NB4 (cell line): ENCODE results near the gene TRAPPC3.

Experiments used
- DNase-seq: peaks from one replicate; pipeline ENCODE4 v3.0.0; 2010; ENCODE audit warnings: low read depth
- H3K4me3 ChIP-seq: one replicate; pipeline ENCODE4 v1.5.1; 2011; ENCODE audit warnings: mild to moderate bottlenecking, low read depth, low read length, moderate library complexity
- MYC ChIP-seq: IDR thresholded peaks from 2 replicates; pipeline ENCODE4 v1.6.1; 2011; ENCODE audit warnings: low read depth, low read length
- POLR2A ChIP-seq: IDR thresholded peaks from 2 replicates; pipeline ENCODE4 v1.6.1; 2011; ENCODE audit warnings: mild to moderate bottlenecking; ENCODE audit not compliant: insufficient read length; ENCODE audit errors: extremely low read depth
- TF ChIP-seq, protein P1 (sequence below): IDR thresholded peaks from one replicate; pipeline ENCODE4 v1.5.1; 2012; ENCODE audit warnings: low read depth, low read length
- TF ChIP-seq, protein P2 (sequence below): IDR thresholded peaks from 2 replicates; pipeline ENCODE4 v1.6.1; 2011; ENCODE audit warnings: low read depth, low read length

Gene TRAPPC3

DNA sequence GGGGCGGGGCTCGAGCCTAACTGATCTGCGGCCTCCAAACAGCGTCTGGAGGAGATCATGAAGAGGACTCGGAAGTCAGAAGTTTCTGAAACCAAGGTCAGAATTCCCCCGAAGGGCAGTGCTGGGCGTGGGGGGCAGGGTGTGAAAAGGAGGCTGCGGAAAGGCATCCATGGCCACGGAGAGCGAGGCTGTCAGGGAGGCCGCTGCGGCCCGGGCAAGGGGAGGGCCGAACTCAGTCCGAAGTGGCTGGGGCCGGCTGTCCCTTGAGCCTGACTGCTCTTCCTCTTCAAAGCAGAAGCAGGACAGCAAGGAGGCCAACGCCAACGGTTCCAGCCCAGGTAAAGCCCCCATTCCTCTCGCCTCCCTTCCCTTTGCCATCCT is 29.9 kb upstream of the TRAPPC3 start:
- no peak for DNase-seq
- TF ChIP-seq MYC: no peak
- TF ChIP-seq, protein P1, sequence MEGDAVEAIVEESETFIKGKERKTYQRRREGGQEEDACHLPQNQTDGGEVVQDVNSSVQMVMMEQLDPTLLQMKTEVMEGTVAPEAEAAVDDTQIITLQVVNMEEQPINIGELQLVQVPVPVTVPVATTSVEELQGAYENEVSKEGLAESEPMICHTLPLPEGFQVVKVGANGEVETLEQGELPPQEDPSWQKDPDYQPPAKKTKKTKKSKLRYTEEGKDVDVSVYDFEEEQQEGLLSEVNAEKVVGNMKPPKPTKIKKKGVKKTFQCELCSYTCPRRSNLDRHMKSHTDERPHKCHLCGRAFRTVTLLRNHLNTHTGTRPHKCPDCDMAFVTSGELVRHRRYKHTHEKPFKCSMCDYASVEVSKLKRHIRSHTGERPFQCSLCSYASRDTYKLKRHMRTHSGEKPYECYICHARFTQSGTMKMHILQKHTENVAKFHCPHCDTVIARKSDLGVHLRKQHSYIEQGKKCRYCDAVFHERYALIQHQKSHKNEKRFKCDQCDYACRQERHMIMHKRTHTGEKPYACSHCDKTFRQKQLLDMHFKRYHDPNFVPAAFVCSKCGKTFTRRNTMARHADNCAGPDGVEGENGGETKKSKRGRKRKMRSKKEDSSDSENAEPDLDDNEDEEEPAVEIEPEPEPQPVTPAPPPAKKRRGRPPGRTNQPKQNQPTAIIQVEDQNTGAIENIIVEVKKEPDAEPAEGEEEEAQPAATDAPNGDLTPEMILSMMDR: no peak
- no peak for TF ChIP-seq POLR2A
- TF ChIP-seq, protein P2, sequence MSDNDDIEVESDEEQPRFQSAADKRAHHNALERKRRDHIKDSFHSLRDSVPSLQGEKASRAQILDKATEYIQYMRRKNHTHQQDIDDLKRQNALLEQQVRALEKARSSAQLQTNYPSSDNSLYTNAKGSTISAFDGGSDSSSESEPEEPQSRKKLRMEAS: no peak
- H3K4me3 ChIP-seq: no peak overlapping the region

DNA sequence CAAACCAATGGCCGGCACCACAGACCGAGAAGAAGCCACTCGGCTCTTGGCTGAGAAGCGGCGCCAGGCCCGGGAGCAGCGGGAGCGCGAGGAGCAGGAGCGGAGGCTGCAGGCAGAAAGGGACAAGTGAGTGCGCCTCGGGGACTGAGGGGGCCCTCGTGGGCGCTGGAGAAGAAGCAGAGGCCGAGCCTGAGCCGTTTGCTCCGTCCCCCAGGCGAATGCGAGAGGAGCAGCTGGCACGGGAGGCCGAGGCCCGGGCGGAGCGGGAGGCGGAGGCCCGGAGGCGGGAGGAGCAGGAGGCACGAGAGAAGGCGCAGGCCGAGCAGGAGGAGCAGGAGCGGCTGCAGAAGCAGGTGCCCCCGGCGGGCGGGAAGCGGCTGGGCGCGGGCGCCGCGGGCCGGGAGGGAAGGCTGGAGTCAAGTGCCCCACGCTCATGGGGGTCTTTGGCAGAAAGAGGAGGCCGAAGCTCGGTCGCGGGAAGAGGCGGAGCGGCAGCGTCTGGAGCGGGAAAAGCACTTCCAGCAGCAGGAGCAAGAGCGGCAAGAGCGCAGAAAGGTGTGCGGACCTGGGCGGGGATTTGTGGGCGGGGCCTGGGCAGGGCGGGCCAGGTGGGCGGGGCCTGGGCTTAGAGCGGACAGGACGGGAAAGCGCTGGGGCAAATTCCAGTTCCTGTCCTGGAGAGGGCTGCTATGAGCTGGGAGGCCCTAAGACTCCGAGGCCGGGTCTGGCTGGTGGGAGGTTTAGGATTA is 29.4 kb upstream of the TRAPPC3 start:
- DNase-seq: no peak
- TF ChIP-seq MYC (no peak), POLR2A (no peak)
- TF ChIP-seq, protein P2: no peak
- TF ChIP-seq, protein P1: no peak
- no peak overlapping the region for H3K4me3 ChIP-seq

DNA sequence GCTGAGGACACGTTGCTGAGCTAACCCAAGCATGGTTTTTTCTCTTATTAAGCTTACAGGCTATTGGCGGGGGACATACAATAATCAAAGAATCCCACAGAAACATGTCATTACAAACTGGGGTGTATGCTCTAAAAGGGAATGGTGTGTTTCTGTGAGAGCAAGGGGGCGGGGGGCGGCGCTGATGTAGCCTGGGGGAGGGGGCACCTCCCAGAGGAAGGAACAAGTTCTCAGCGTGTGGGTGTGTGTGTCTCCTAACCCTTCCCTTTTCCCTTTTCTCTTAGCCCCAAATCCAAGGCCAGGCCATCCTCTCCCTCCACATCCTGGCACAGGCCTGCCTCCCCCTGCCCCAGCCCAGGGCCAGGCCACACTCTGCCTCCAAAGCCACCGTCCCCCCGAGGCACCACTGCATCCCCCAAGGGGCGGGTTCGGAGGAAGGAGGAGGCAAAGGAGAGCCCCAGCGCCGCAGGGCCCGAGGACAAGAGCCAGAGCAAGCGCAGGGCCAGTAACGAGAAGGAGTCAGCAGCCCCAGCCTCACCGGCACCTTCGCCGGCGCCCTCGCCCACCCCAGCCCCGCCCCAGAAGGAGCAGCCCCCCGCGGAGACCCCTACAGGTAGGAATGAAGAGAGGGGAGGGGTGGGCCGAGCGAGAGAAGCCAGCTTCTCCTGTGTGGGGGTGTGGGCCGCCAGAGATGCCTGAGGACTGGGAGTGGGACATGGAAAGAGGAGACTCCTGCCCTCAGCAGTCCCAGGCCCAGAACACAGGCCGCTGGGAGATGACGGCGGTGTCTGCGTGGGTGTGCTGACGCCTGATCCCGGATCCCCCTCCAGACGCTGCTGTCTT is 28.5 kb upstream of the TRAPPC3 start:
- no peak for DNase-seq
- TF ChIP-seq, protein P1: no peak
- H3K4me3 ChIP-seq: no peak overlapping the region

DNA sequence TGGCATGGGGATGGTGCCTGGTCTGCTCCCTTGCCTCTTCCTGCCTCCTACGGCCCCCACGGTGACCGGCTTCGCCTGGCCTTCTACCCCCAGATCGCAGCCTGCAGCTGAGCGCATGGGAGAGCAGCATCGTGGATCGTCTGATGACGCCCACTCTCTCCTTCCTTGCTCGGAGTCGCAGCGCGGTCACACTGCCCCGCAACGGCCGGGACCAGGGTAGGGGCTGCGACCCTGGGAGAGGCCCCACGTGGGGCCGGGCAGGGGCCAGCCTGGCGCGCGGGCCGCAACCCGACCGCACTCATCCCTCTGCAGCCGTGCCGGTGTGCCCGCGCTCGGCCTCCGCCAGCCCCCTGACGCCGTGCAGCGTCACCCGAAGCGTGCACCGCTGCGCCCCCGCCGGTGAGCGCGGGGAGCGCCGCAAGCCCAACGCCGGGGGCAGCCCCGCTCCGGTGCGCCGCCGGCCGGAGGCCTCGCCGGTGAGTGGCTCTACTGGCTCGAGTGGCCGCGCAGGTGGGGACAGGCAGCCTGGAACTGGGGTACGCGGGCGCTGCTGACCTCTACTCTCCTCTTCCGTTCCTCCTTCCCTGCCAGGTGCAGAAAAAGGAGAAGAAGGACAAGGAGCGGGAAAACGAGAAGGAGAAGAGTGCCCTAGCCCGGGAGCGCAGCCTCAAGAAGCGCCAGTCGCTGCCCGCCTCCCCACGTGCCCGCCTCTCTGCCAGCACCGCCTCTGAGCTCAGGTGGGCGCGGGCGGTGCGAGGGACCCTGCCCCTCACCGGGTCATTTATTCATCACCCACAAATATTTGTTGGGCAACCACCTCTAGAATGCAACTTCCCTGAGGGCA is 27.0 kb upstream of the TRAPPC3 start:
- H3K4me3 ChIP-seq: no peak overlapping the region
- TF ChIP-seq POLR2A (no peak), MYC (no peak)
- TF ChIP-seq, protein P2: no peak
- TF ChIP-seq, protein P1: no peak
- DNase-seq: no peak

DNA sequence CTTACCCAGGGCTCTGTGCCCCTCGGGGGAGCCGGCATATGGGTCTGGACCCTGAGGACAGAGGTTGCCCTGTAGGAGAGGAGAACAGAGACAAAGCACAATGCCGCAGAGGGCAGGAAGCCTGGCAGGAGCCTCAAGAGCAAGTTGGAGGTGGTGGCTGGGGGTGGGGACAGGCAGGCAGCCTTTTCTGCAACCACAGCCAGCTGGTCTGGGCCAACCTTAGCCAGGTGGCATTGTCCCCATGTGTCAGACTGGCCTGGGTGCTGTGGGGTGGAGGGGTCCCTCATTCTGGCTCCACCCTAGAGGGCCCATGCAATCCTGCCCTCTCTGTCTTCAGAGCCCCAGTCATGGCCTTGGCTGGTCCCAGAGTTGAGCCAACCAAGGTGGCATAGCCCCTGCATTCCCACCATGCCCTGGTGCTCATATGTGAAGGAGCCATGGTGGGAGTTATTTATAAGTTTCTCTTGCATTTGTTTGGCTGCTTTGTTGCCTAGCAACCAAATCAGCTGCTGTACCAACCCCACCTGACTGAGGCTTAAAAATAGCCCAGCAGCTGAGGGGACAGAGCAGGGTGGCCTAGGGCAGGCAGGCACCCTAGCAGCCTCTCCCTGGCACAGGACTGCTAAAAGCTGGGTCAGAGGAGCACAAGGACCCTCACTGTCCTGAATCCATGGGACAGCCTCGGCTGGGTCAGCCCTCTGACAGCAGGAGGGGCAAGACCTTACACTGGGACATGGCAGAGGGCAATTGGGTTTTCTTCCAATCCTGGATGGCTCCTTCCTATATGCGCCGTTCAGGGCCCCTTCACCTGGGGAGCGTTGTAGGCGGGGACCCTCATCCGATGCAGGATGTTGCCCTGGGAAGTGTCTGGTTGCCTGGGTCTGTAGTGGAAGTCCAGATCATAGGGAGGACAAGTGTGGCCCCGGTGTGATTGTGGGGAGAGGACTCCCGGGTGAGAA is 26.1 kb upstream of the TRAPPC3 start:
- TF ChIP-seq POLR2A (no peak), MYC (no peak)
- TF ChIP-seq, protein P1: no peak
- TF ChIP-seq, protein P2: no peak
- DNase-seq: no peak

More for the DNA sequence above, 26.1 kb upstream of the TRAPPC3 start:
- H3K4me3 ChIP-seq: no peak overlapping the region
